IMR-90 (cell line): Measurements from ENCODE around the gene DNAH17. TPM values are rescaled to one million over a fixed set of nuclear protein-coding genes. Genes with fewer than 3 reads are reported as not detected.

Experiments used
- ATAC-seq: fragments of 200-7000 bp; cut with Tn5 transposase; 2 replicates; pipeline ENCODE4 v1.9.1; 2020; ENCODE audit warnings: low read depth, mild to moderate bottlenecking, moderate library complexity
- BruUV-seq: library from RNA; stranded (reverse); fragments of 400-500 nt; replicated peaks from 2 replicates; lab custom pipeline; 2021; lab: Mats Ljungman, UMichigan
- CTCF ChIA-PET: fragments of 300-600 bp; formaldehyde crosslinking; extraction: SDS; loops from one replicate; lab custom pipeline; 2021; ENCODE audit warnings: antibody characterized with exemption; lab: Yijun Ruan, JAX
- POLR2A ChIA-PET: fragments of 300-600 bp; sonication (Branson Sonifier 250); formaldehyde crosslinking; loops from one replicate; lab custom pipeline; 2022; ENCODE audit warnings: antibody characterized with exemption; ENCODE audit not compliant: unreplicated experiment; lab: Charles Lee
- DNase-seq: peaks from one replicate; pipeline ENCODE4 v3.0.0; 2013
- H2AFZ ChIP-seq: replicated peaks from 2 replicates; pipeline ENCODE3; 2013; ENCODE audit warnings: low read length, mild to moderate bottlenecking; ENCODE audit not compliant: poor library complexity
- H2AK5ac ChIP-seq: 2 replicates; pipeline ENCODE4 v1.6.1; 2013; ENCODE audit warnings: low read depth, low read length, inconsistent platforms
- H2AK9ac ChIP-seq: replicated peaks from 2 replicates; pipeline ENCODE3; 2013; ENCODE audit warnings: mild to moderate bottlenecking, low read depth, low read length, moderate library complexity; ENCODE audit not compliant: poor library complexity
- H2BK120ac ChIP-seq: 2 replicates; pipeline ENCODE4 v1.6.1; 2013; ENCODE audit warnings: low read depth, low read length, inconsistent platforms
- H2BK15ac ChIP-seq: 3 replicates; pipeline ENCODE4 v1.6.1; 2013; ENCODE audit warnings: low read depth, low read length, inconsistent platforms
- H2BK20ac ChIP-seq: 2 replicates; pipeline ENCODE4 v1.6.1; 2013; ENCODE audit warnings: low read depth, mild to moderate bottlenecking, inconsistent platforms, low read length, moderate library complexity
- H2BK5ac ChIP-seq: 2 replicates; pipeline ENCODE4 v1.6.1; 2013; ENCODE audit warnings: mild to moderate bottlenecking, low read depth, low read length, inconsistent platforms; ENCODE audit not compliant: poor library complexity, severe bottlenecking
- H3K14ac ChIP-seq: replicated peaks from 2 replicates; pipeline ENCODE4 v1.6.1; 2013; ENCODE audit warnings: low read depth, low read length, inconsistent platforms
- H3K18ac ChIP-seq: 2 replicates; pipeline ENCODE4 v1.6.1; 2013; ENCODE audit warnings: low read depth, low read length, control low read depth
- H3K23ac ChIP-seq: 2 replicates; pipeline ENCODE4 v1.6.1; 2013; ENCODE audit warnings: low read depth, low read length, inconsistent platforms
- H3K27ac ChIP-seq: 2 replicates; pipeline ENCODE4 v1.5.1; 2013; ENCODE audit warnings: mild to moderate bottlenecking, control low read depth, low read length; ENCODE audit not compliant: insufficient read depth
- H3K27me3 ChIP-seq: 2 replicates; pipeline ENCODE4 v1.6.1; 2013; ENCODE audit warnings: low read length; ENCODE audit not compliant: control insufficient read depth, insufficient read depth
- H3K36me3 ChIP-seq: 2 replicates; pipeline ENCODE4 v1.6.1; 2013; ENCODE audit warnings: low read length, mixed read lengths; ENCODE audit not compliant: control insufficient read depth, insufficient read depth
- H3K4ac ChIP-seq: 2 replicates; pipeline ENCODE4 v1.6.1; 2013; ENCODE audit warnings: low read depth, low read length, inconsistent platforms
- H3K4me1 ChIP-seq: 2 replicates; pipeline ENCODE4 v1.6.1; 2013; ENCODE audit warnings: low read length, mixed read lengths; ENCODE audit not compliant: control insufficient read depth, insufficient read depth
- H3K4me2 ChIP-seq: 2 replicates; pipeline ENCODE4 v1.6.1; 2013; ENCODE audit warnings: low read depth, mild to moderate bottlenecking, control low read depth, low read length, moderate library complexity
- H3K4me3 ChIP-seq: 2 replicates; pipeline ENCODE4 v1.5.1; 2013; ENCODE audit warnings: low read depth, mild to moderate bottlenecking, control low read depth, low read length, moderate library complexity; ENCODE audit not compliant: insufficient read depth
- H3K56ac ChIP-seq: 2 replicates; pipeline ENCODE4 v1.6.1; 2013; ENCODE audit warnings: low read length, inconsistent platforms; ENCODE audit not compliant: insufficient read depth; ENCODE audit errors: extremely low read depth
- H3K79me1 ChIP-seq, 2 experiments: 2 replicates each; pipeline ENCODE4 v1.6.1; 2013; ENCODE audit warnings: low read length in 2 of 2, inconsistent platforms in 1 of 2, low read depth in 1 of 2
- H3K9ac ChIP-seq: 2 replicates; pipeline ENCODE4 v1.6.1; 2013; ENCODE audit warnings: low read depth, low read length, control low read depth
- H3K9me1 ChIP-seq: 2 replicates; pipeline ENCODE4 v1.6.1; 2013; ENCODE audit warnings: low read length, inconsistent platforms; ENCODE audit not compliant: insufficient read depth
- H3K9me3 ChIP-seq: 2 replicates; pipeline ENCODE4 v1.6.1; 2013; ENCODE audit warnings: low read length; ENCODE audit not compliant: control insufficient read depth, insufficient read depth
- H4K20me1 ChIP-seq: 2 replicates; pipeline ENCODE4 v1.6.1; 2013; ENCODE audit warnings: low read length, inconsistent platforms; ENCODE audit not compliant: insufficient read depth
- H4K5ac ChIP-seq: 2 replicates; pipeline ENCODE4 v1.6.1; 2013; ENCODE audit warnings: mild to moderate bottlenecking, low read depth, low read length, control low read depth
- H4K8ac ChIP-seq, 2 experiments: 2 replicates each; pipeline ENCODE4 v1.6.1; 2013; ENCODE audit warnings: low read depth in 2 of 2, low read length in 2 of 2, control low read depth in 1 of 2, inconsistent platforms in 1 of 2
- H4K91ac ChIP-seq: 2 replicates; pipeline ENCODE4 v1.6.1; 2013; ENCODE audit warnings: low read depth, low read length, inconsistent platforms; ENCODE audit not compliant: insufficient read depth
- BHLHE40 ChIP-seq: fragments of 150-350 bp; IDR thresholded peaks from 2 replicates; pipeline ENCODE4 v1.6.1; 2016; ENCODE audit warnings: mild to moderate bottlenecking, low read depth, low read length
- CEBPB ChIP-seq: IDR thresholded peaks from 2 replicates; pipeline ENCODE4 v1.6.1; 2012; ENCODE audit warnings: low read depth, low read length, improper control_type of control experiment
- CHD1 ChIP-seq: IDR thresholded peaks from 2 replicates; pipeline ENCODE4 v1.6.1; 2012; ENCODE audit warnings: low read depth, low read length, improper control_type of control experiment
- CTCF ChIP-seq: conservative IDR thresholded peaks from 2 replicates; pipeline ENCODE4 v1.5.1; 2012; ENCODE audit warnings: mild to moderate bottlenecking, low read depth, low read length, improper control_type of control experiment
- ELK1 ChIP-seq: fragments of 150-350 bp; IDR thresholded peaks from 2 replicates; pipeline ENCODE4 v1.6.1; 2016; ENCODE audit warnings: low read depth, mild to moderate bottlenecking, low read length, moderate library complexity, borderline replicate concordance
- FOS ChIP-seq: fragments of 150-350 bp; IDR thresholded peaks from 2 replicates; pipeline ENCODE4 v1.6.1; 2016; ENCODE audit warnings: low read depth, low read length
- MAFK ChIP-seq: IDR thresholded peaks from 2 replicates; pipeline ENCODE4 v1.6.1; 2012; ENCODE audit warnings: low read depth, low read length, improper control_type of control experiment
- MAZ ChIP-seq: IDR thresholded peaks from 2 replicates; pipeline ENCODE4 v1.6.1; 2012; ENCODE audit warnings: low read depth, mild to moderate bottlenecking, low read length, improper control_type of control experiment, moderate library complexity, borderline replicate concordance
- MXI1 ChIP-seq: IDR thresholded peaks from 2 replicates; pipeline ENCODE4 v1.6.1; 2012; ENCODE audit warnings: low read depth, mild to moderate bottlenecking, low read length, moderate library complexity, borderline replicate concordance
- NFE2L2 ChIP-seq: fragments of 150-350 bp; IDR thresholded peaks from 2 replicates; pipeline ENCODE4 v1.6.1; 2016; ENCODE audit warnings: low read depth, mild to moderate bottlenecking, low read length
- POLR2A ChIP-seq: IDR thresholded peaks from 2 replicates; pipeline ENCODE4 v1.6.1; 2012; ENCODE audit warnings: mild to moderate bottlenecking, low read depth, low read length
- RAD21 ChIP-seq: IDR thresholded peaks from 2 replicates; pipeline ENCODE4 v1.6.1; 2012; ENCODE audit warnings: low read length, improper control_type of control experiment
- RCOR1 ChIP-seq: IDR thresholded peaks from 2 replicates; pipeline ENCODE4 v1.6.1; 2012; ENCODE audit warnings: mild to moderate bottlenecking, low read length, improper control_type of control experiment; ENCODE audit not compliant: insufficient replicate concordance
- RFX5 ChIP-seq: IDR thresholded peaks from 2 replicates; pipeline ENCODE4 v1.8.0; 2012; ENCODE audit warnings: low read depth, mild to moderate bottlenecking, low read length, moderate library complexity
- SMC3 ChIP-seq: fragments of 150-350 bp; IDR thresholded peaks from 2 replicates; pipeline ENCODE4 v1.6.1; 2016; ENCODE audit warnings: low read depth, mild to moderate bottlenecking, antibody characterized with exemption, low read length, moderate library complexity
- USF2 ChIP-seq: fragments of 150-350 bp; IDR thresholded peaks from 2 replicates; pipeline ENCODE4 v1.6.1; 2017; ENCODE audit warnings: mild to moderate bottlenecking, antibody characterized with exemption, low read length, low read depth
- WGBS, 2 experiments: methylation state at CpG; one replicate each; pipeline versions ENCODE4 v1.1.5 to v1.1.7; 2013; ENCODE audit warnings: missing lambda C conversion rate in 2 of 2; ENCODE audit not compliant: insufficient read length in 1 of 2; ENCODE audit errors: extremely low coverage in 2 of 2; 5-methylcytosine and 5-hydroxymethylcytosine counted together
- dilution Hi-C: fragments of 300-500 bp; cut with HindIII; formaldehyde crosslinking; loops from one replicate; pipeline ENCODE4 v1.14.3; 2018; ENCODE audit warnings: low sequenced_read_pairs; ENCODE audit not compliant: unreplicated experiment
- in situ Hi-C: fragments of 300-500 bp; cut with MboI; formaldehyde crosslinking; loops from 3 replicates; pipeline ENCODE4 v1.14.3; 2019; ENCODE audit warnings: low sequenced_read_pairs, inconsistent platforms, mixed read lengths
- intact Hi-C: fragments of 100-400 bp; cut with micrococcal nuclease; formaldehyde crosslinking; loops from 2 replicates; pipeline ENCODE4 v1.10.0; 2022
- polyA plus RNA-seq, 3 experiments: library from polyadenylated mRNA; depleted of rRNA; stranded (reverse); fragments of >200 nt; gene quantifications; 2 replicates each; pipeline ENCODE4 v1.2.3, GENCODE V29; 2012; ENCODE audit warnings: low replicate concordance in 1 of 3
- total RNA-seq: library from RNA; depleted of rRNA; stranded (reverse); fragments of >200 nt; gene quantifications from 2 replicates; pipeline ENCODE4 v1.2.3, GENCODE V29; 2012

DNAH17 gene
- total and polyA plus RNA-seq, 2 of the 4 experiments (the other 2 are of a cell fraction) = not detected

- BruUV-seq = no TSS peak
- POLR2A ChIA-PET = no interaction called here
- dilution Hi-C loops = no loop called here
Observed at GRCh38 chr17:78496311-78496710, 80.9 kb downstream of the DNAH17 start.

More at GRCh38 chr17:78496311-78496710, 80.9 kb downstream of the DNAH17 start:
- Histone ChIP-seq H2AK9ac (no peak overlapping the region), H3K56ac (no peak overlapping the region), H3K9me1 (no peaks in the 10 kb centered on the region), H2BK120ac (no peak overlapping the region), H3K9me3 (no peaks in the 10 kb centered on the region), H3K23ac (no peak overlapping the region), H2AFZ (no peak overlapping the region), H3K36me3 (no peaks in the 10 kb centered on the region), H4K91ac (no peak overlapping the region), H3K4me2 (no peak overlapping the region), H2AK5ac (no peak overlapping the region), H2BK20ac (no peak overlapping the region), H2BK5ac (no peak overlapping the region), H4K20me1 (no peaks in the 10 kb centered on the region), H3K4me1 (no peaks in the 10 kb centered on the region), H2BK15ac (no peak overlapping the region), H3K27ac (no peak overlapping the region), H4K5ac (no peak overlapping the region), H3K14ac (no peak overlapping the region), H3K9ac (no peak overlapping the region), H3K27me3 (peaks cover 7% of the 10 kb centered on the region; the same call in 1 of the 2 replicates), H3K4ac (no peak overlapping the region), H3K18ac (no peak overlapping the region), H3K79me1 (no peaks in the 10 kb centered on the region), H4K8ac (no peak overlapping the region), H3K4me3 (no peak overlapping the region)
- TF ChIP-seq CEBPB (no peak), ELK1 (no peak), RFX5 (no peak), RCOR1 (no peak), MAFK (no peak), USF2 (no peak), POLR2A (no peak), CHD1 (no peak), MXI1 (no peak), SMC3 (no peak), BHLHE40 (no peak), FOS (no peak), NFE2L2 (no peak), CTCF (no peak), RAD21 (no peak), MAZ (no peak)
- ATAC-seq (no peak), DNase-seq (no peak)
- intact Hi-C loops (loop anchor here (10.0 kb wide), 1 partner anchor 328 kb away; no protein-coding TSS in a partner anchor), in situ Hi-C loops (loop anchor here (5.0 to 25.0 kb wide), 2 partner anchors 211 to 466 kb away; no protein-coding TSS in a partner anchor)
- WGBS, 2 experiments = no CpG with 5 or more reads among the region's 6 CpGs
- CTCF ChIA-PET = interaction anchor here (0.6 to 1.5 kb wide), 5 partner anchors 211 to 969 kb away, joined by 3 to 13 read pairs (median 3); no protein-coding TSS in a partner anchor
